ENCODE measurements around the gene HRAS. TPM values are rescaled to one million over a fixed set of nuclear protein-coding genes. Genes with fewer than 3 reads are reported as not detected.

HRAS gene
- polyA plus RNA-seq, 2 of the 4 experiments (the other 2 are of a cell fraction) = 56.3 to 86.9 TPM

GRCh38 chr11:492427-493226 lies 42.7 kb downstream of the HRAS start:
- no peak overlapping the region for H3K27ac ChIP-seq
- WGBS (ENCODE audit: missing lambda C conversion rate) = 90% methylated on average over 24 of the region's 32 CpGs
- FAIRE-seq = no peak
- no peak overlapping the region for H3K4me3 ChIP-seq
- ChIA-PET CTCF (interaction anchor here (1.5 to 2.3 kb wide), 5 partner anchors 11 to 44 kb away, joined by 4 to 7 read pairs (median 7); no protein-coding TSS in a partner anchor), POLR2A (interaction anchor here (0.7 kb wide), 1 partner anchor 14 kb away, joined by 3 read pairs; no protein-coding TSS in a partner anchor)
- TF ChIP-seq POLR2A (IDR thresholded peaks at IDR 0.05; ENCODE audit: low read length) (no peak), RARB (CRISPR knock-in tag; IDR thresholded peaks at IDR 0.05) (no peak), SMC3 (IDR thresholded peaks at IDR 0.05) (no peak)
- DNase-seq (ENCODE audit: low read depth in 1 of 2, low spot score in 1 of 2) = no peak
- H3K9me3 ChIP-seq = no peaks in the 10 kb centered on the region
- H3K4me2 ChIP-seq = no peak overlapping the region
- H3K4me1 ChIP-seq = no peaks in the 10 kb centered on the region
- no peak for ATAC-seq

GRCh38 chr11:491358-491757 lies 44.0 kb downstream of the HRAS start:
- ChIA-PET CTCF (interaction anchor here (1.3 to 2.8 kb wide), 2 partner anchors 27 to 109 kb away, joined by 3 to 10 read pairs; no protein-coding TSS in a partner anchor), POLR2A (no interaction called here)
- no peak overlapping the region for H3K4me3 ChIP-seq
- H3K27ac ChIP-seq = no peak overlapping the region
- FAIRE-seq = no peak
- no peaks in the 10 kb centered on the region for H3K9me3 ChIP-seq
- DNase-seq (ENCODE audit: low read depth in 1 of 2, low spot score in 1 of 2) = no peak
- no peaks in the 10 kb centered on the region for H3K4me1 ChIP-seq
- no peak for ATAC-seq
- H3K4me2 ChIP-seq = no peak overlapping the region
- TF ChIP-seq MAX (IDR thresholded peaks at IDR 0.05) = no peak
- no peak for TF ChIP-seq ZSCAN20 (CRISPR knock-in tag; IDR thresholded peaks at IDR 0.05)
- TF ChIP-seq HES2 (IDR thresholded peaks at IDR 0.05) = no peak
- TF ChIP-seq PHF8 (IDR thresholded peaks at IDR 0.05; ENCODE audit: borderline replicate concordance, low read depth) = no peak
- no peak for TF ChIP-seq REST (IDR thresholded peaks at IDR 0.05)
- no peak for TF ChIP-seq HOXB5 (CRISPR knock-in tag; IDR thresholded peaks at IDR 0.05)
- no peak for TF ChIP-seq ZC3H11A (IDR thresholded peaks at IDR 0.05)
- WGBS (ENCODE audit: missing lambda C conversion rate) = 89% methylated on average over 6 of the region's 7 CpGs

GRCh38 chr11:490930-491260 lies 44.5 kb downstream of the HRAS start:
- TF ChIP-seq TP53 (CRISPR knock-in tag; IDR thresholded peaks at IDR 0.05) (no peak), MAZ (IDR thresholded peaks at IDR 0.05; ENCODE audit: borderline replicate concordance, low read depth, low read length) (no peak), RARB (CRISPR knock-in tag; IDR thresholded peaks at IDR 0.05) (no peak), HOXB13 (CRISPR knock-in tag; IDR thresholded peaks at IDR 0.05; ENCODE audit: low read depth) (no peak), EHF (CRISPR knock-in tag; IDR thresholded peaks at IDR 0.05) (no peak), MAX (IDR thresholded peaks at IDR 0.05) (no peak), HDAC2 (IDR thresholded peaks at IDR 0.05) (no peak), REST (IDR thresholded peaks at IDR 0.05) (no peak), CHD2 (IDR thresholded peaks at IDR 0.05; ENCODE audit: low read length, partially characterized antibody) (no peak), FOXS1 (CRISPR knock-in tag; IDR thresholded peaks at IDR 0.05) (no peak), EP300 (IDR thresholded peaks at IDR 0.05) (no peak), HMGXB4 (CRISPR knock-in tag; IDR thresholded peaks at IDR 0.05; ENCODE audit: borderline replicate concordance) (no peak), RFX5 (IDR thresholded peaks at IDR 0.05) (no peak), FOSL2 (IDR thresholded peaks at IDR 0.05) (no peak), FOSL2 (CRISPR knock-in tag; IDR thresholded peaks at IDR 0.05) (no peak)
- Histone ChIP-seq H3K27ac (no peak overlapping the region), H3K9me3 (no peaks in the 10 kb centered on the region), H3K4me3 (no peak overlapping the region), H3K4me2 (no peak overlapping the region), H3K4me1 (no peaks in the 10 kb centered on the region)
- FAIRE-seq (no peak), DNase-seq (ENCODE audit: low read depth in 1 of 2, low spot score in 1 of 2) (no peak), ATAC-seq (no peak)
- whole genome bisulfite sequencing (ENCODE audit: missing lambda C conversion rate) = 92% methylated on average over 12 of the region's 15 CpGs
- ChIA-PET POLR2A (no interaction called here), CTCF (interaction anchor here (1.3 to 2.8 kb wide), 2 partner anchors 28 to 108 kb away, joined by 3 to 10 read pairs; no protein-coding TSS in a partner anchor)

All from A549 (cell line).